Naive thymus-derived CD4-positive, alpha-beta T cell (primary cell): ENCODE measurements around the gene ARHGEF26. TPM values are rescaled to one million over a fixed set of nuclear protein-coding genes. Genes with fewer than 3 reads are reported as not detected.

Source experiments
- ATAC-seq: fragments of 150-1000 bp; cut with Tn5 transposase; 2 replicates; pipeline ENCODE4 v1.10.0; 2021; ENCODE audit warnings: mild to moderate bottlenecking, moderate library complexity
- CTCF ChIA-PET: fragments of 350-600 bp; sonication (Branson Sonifier 250); formaldehyde crosslinking; loops from one replicate; lab custom pipeline; 2021; ENCODE audit warnings: antibody characterized with exemption; lab: Charles Lee
- POLR2A ChIA-PET: fragments of 350-600 bp; sonication (Branson Sonifier 250); formaldehyde crosslinking; loops from one replicate; lab custom pipeline; 2021; ENCODE audit warnings: antibody characterized with exemption, inconsistent platforms; lab: Charles Lee
- DNase-seq, 9 donors: peaks; one replicate each; pipeline versions ENCODE4 v3.0.0 to v3.0.0-alpha.2; 2020 to 2022; ENCODE audit warnings: mixed read lengths in 1 of 9
- H3K27ac ChIP-seq: one replicate; pipeline ENCODE4 v1.7.0; 2013; ENCODE audit warnings: mild to moderate bottlenecking, low read depth, low read length, moderate library complexity
- H3K27me3 ChIP-seq, 2 donors: one replicate each; pipeline ENCODE4 v1.7.0; 2013; ENCODE audit warnings: low read length in 2 of 2, mild to moderate bottlenecking in 2 of 2, moderate library complexity in 2 of 2; ENCODE audit not compliant: control insufficient read depth in 2 of 2, insufficient read depth in 2 of 2
- H3K36me3 ChIP-seq, 3 experiments: 1 replicate in 2 of 3; 2 replicates in 1 of 3; pipeline ENCODE4 v1.7.0; 2013; ENCODE audit warnings: low read length in 3 of 3, mild to moderate bottlenecking in 3 of 3, moderate library complexity in 1 of 3; ENCODE audit not compliant: insufficient read depth in 3 of 3, control insufficient read depth in 2 of 3
- H3K4me1 ChIP-seq, 2 donors: one replicate each; pipeline ENCODE4 v1.7.0; 2013; ENCODE audit warnings: low read length in 2 of 2, mild to moderate bottlenecking in 2 of 2, moderate library complexity in 1 of 2; ENCODE audit not compliant: control insufficient read depth in 2 of 2, insufficient read depth in 2 of 2
- H3K4me3 ChIP-seq: 2 replicates; pipeline ENCODE4 v1.7.0; 2013; ENCODE audit warnings: mild to moderate bottlenecking, low read length
- H3K9me3 ChIP-seq, 3 experiments: 1 replicate in 2 of 3; 2 replicates in 1 of 3; pipeline ENCODE4 v1.7.0; 2013; ENCODE audit warnings: low read length in 3 of 3; ENCODE audit not compliant: control insufficient read depth in 2 of 3
- H3K27ac Mint-ChIP-seq, 9 donors: one replicate each; pipeline ENCODE4 v1.8.0; 2020 to 2022; ENCODE audit warnings: mixed read lengths in 9 of 9, mild to moderate bottlenecking in 8 of 9, moderate library complexity in 5 of 9, inconsistent platforms in 2 of 9
- H3K27me3 Mint-ChIP-seq, 5 donors: one replicate each; pipeline ENCODE4 v1.8.0; 2021 to 2022; ENCODE audit warnings: mixed read lengths in 5 of 5, mild to moderate bottlenecking in 1 of 5
- H3K36me3 Mint-ChIP-seq, 5 donors: one replicate each; pipeline ENCODE4 v1.8.0; 2020 to 2022; ENCODE audit warnings: mixed read lengths in 5 of 5, mild to moderate bottlenecking in 3 of 5, inconsistent platforms in 1 of 5
- H3K4me1 Mint-ChIP-seq, 7 donors: one replicate each; pipeline ENCODE4 v1.8.0; 2020 to 2022; ENCODE audit warnings: mixed read lengths in 7 of 7, mild to moderate bottlenecking in 3 of 7, inconsistent platforms in 1 of 7
- H3K4me3 Mint-ChIP-seq, 10 donors: one replicate each; pipeline ENCODE4 v1.8.0; 2020 to 2022; ENCODE audit warnings: mild to moderate bottlenecking in 10 of 10, mixed read lengths in 10 of 10, moderate library complexity in 6 of 10, inconsistent platforms in 2 of 10
- H3K9me3 Mint-ChIP-seq, 11 donors: one replicate each; pipeline ENCODE4 v1.8.0; 2020 to 2022; ENCODE audit warnings: mixed read lengths in 11 of 11, mild to moderate bottlenecking in 4 of 11, inconsistent platforms in 1 of 11, moderate library complexity in 1 of 11
- intact Hi-C, 2 donors: fragments of 100-400 bp; cut with micrococcal nuclease; formaldehyde crosslinking; loops; one replicate each; pipeline ENCODE4 v1.15.1; 2023
- polyA plus RNA-seq, 2 donors: library from polyadenylated mRNA; unstranded; fragments of 300-500 nt; fragmentation: Illumina TruSeq; gene quantifications; one replicate each; pipeline ENCODE4 v1.2.3, GENCODE V29; 2021
- total RNA-seq, 6 experiments: library from RNA in 5 of 6; stranded (reverse) in 5 of 6; gene quantifications; 1 replicate in 5 of 6; 2 replicates in 1 of 6; pipeline ENCODE4 v1.2.3 and lab custom pipeline; 2021 to 2026

ARHGEF26 gene
- total and polyA plus RNA-seq, 7 experiments from 2014 or later = 0.08 to 0.35 (median 0.12) TPM; not detected in 3

- Mint-ChIP-seq H3K27me3 (peaks cover 23 to 38% (median 34%) of the 10 kb centered on the region in 5 donors), H3K27ac (no peak overlapping the region), H3K9me3 (peaks cover 0 to 5% (median 0%) of the 10 kb centered on the region in 11 donors), H3K4me3 (no peak overlapping the region), H3K4me1 (peaks cover 0 to under 1% (median 0%) of the 10 kb centered on the region in 7 donors), H3K36me3 (no peaks in the 10 kb centered on the region)
- ATAC-seq = no peak
- H3K36me3 ChIP-seq = no peaks in the 10 kb centered on the region
- no peaks in the 10 kb centered on the region for H3K9me3 ChIP-seq
- no peaks in the 10 kb centered on the region for H3K4me1 ChIP-seq
- no peak for DNase-seq
- H3K4me3 ChIP-seq = no peak overlapping the region
- POLR2A ChIA-PET = no interaction called here
- intact Hi-C loops = no loop called here
- no peak overlapping the region for H3K27ac ChIP-seq
- CTCF ChIA-PET = no interaction called here
- no peaks in the 10 kb centered on the region for H3K27me3 ChIP-seq
Observed at GRCh38 chr3:154113609-154114008, 7.6 kb upstream of the ARHGEF26 start.

DNA sequence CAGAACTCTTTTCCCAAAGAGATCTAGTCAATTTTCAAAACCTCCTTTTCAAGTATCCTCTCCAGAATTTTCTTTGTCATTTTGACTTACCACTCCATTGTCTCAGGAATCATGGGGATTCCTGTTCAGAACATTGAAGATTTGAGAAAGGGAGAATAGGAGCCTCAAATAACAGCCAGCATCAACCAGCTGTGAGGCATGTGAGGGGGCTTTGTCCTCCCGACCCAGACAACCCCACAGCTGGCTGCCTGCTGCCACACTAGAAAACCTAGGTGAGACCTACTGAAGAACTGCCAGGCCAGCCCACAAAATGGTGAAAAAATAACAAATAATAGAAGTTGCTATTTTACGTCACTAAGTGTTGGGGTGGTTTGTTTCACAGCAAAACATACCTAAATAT is 5.9 kb upstream of the ARHGEF26 start:
- Mint-ChIP-seq H3K27me3 (peaks cover 39 to 52% (median 49%) of the 10 kb centered on the region in 5 donors), H3K4me1 (peaks cover 0 to 4% (median 1%) of the 10 kb centered on the region in 7 donors), H3K27ac (no peak overlapping the region), H3K4me3 (no peak overlapping the region), H3K9me3 (peaks cover 0 to 5% (median 0%) of the 10 kb centered on the region in 11 donors), H3K36me3 (no peaks in the 10 kb centered on the region)
- DNase-seq (no peak), ATAC-seq (no peak)
- Histone ChIP-seq H3K36me3 (no peaks in the 10 kb centered on the region), H3K27me3 (no peaks in the 10 kb centered on the region), H3K4me3 (no peak overlapping the region), H3K27ac (no peak overlapping the region), H3K4me1 (no peaks in the 10 kb centered on the region), H3K9me3 (no peaks in the 10 kb centered on the region)
- intact Hi-C loops = no loop called here
- ChIA-PET CTCF (no interaction called here), POLR2A (no interaction called here)

- peaks cover 0 to 3% (median 0%) of the 10 kb centered on the region in 5 donors for H3K36me3 Mint-ChIP-seq
- peaks cover 57 to 72% (median 63%) of the 10 kb centered on the region in 5 donors for H3K27me3 Mint-ChIP-seq
- peak overlapping the region in 7 of 10 donors; percentile 10 to 78 (median 50) for H3K4me3 Mint-ChIP-seq
- Histone ChIP-seq H3K36me3 (no peaks in the 10 kb centered on the region), H3K27me3 (peaks cover 0 to 6% of the 10 kb centered on the region in 2 donors), H3K4me3 (no peak overlapping the region), H3K27ac (no peak overlapping the region), H3K9me3 (no peaks in the 10 kb centered on the region), H3K4me1 (no peaks in the 10 kb centered on the region)
- ChIA-PET CTCF (no interaction called here), POLR2A (no interaction called here)
- DNase-seq = no peak
- H3K4me1 Mint-ChIP-seq = peaks cover 11 to 24% (median 18%) of the 10 kb centered on the region in 7 donors
- no peak overlapping the region for H3K27ac Mint-ChIP-seq
- ATAC-seq = no peak
- intact Hi-C loops = loop anchor here (5.0 to 10.0 kb wide), 2 partner anchors 135 to 202 kb away; partner anchors contain the start of gene DHX36 (in 2 of the 2)
- H3K9me3 Mint-ChIP-seq = peaks cover 0 to 5% (median 0%) of the 10 kb centered on the region in 11 donors
Observed at GRCh38 chr3:154119951-154120350, 1.2 kb upstream of the ARHGEF26 start.

DNA sequence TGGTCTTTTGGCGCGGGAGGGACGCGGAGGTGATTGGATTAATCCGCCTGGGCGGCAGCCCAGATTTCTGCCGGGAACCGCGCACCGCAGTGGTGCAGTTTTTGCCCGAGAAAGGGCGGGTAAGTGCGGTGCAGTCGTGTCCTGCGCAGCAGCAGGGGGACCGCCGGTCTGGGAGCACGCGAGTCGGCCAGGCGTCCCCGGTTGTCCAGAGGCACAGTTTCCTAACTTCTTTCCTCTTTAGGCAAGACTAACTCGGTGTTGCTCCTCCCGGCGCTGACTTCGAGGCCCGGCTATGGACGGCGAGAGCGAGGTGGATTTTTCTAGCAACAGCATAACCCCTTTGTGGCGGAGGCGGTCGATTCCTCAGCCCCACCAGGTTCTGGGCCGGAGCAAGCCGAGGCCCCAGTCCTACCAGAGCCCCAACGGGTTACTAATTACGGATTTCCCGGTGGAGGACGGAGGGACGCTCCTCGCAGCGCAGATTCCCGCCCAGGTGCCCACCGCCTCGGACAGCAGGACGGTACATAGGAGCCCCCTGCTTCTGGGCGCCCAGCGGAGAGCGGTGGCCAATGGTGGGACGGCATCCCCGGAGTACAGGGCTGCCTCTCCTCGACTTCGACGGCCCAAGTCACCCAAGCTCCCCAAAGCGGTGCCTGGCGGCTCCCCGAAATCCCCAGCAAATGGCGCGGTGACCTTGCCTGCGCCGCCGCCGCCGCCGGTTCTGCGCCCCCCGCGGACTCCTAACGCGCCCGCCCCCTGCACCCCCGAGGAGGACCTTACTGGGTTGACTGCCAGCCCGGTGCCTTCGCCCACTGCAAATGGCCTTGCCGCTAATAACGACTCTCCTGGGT is 736 bp downstream of the ARHGEF26 start:
- Mint-ChIP-seq H3K36me3 (peaks cover 0 to 3% (median 0%) of the 10 kb centered on the region in 5 donors), H3K4me3 (peak overlapping the region; percentile 68 to 91 (median 82)), H3K9me3 (peaks cover 0 to 5% (median 0%) of the 10 kb centered on the region in 11 donors), H3K27me3 (peaks cover 56 to 85% (median 70%) of the 10 kb centered on the region in 5 donors), H3K27ac (no peak overlapping the region), H3K4me1 (peaks cover 11 to 24% (median 18%) of the 10 kb centered on the region in 7 donors)
- Histone ChIP-seq H3K4me3 (peak overlapping the region; percentile 57), H3K36me3 (no peaks in the 10 kb centered on the region), H3K4me1 (no peaks in the 10 kb centered on the region), H3K27ac (no peak overlapping the region), H3K9me3 (no peaks in the 10 kb centered on the region), H3K27me3 (peaks cover 0 to 6% of the 10 kb centered on the region in 2 donors)
- intact Hi-C loops = loop anchor here (1.0 to 10.0 kb wide), 3 partner anchors 133 to 960 kb away; partner anchors contain the start of genes DHX36 (in 2 of the 2) and RAP2B (in 1 of the 2)
- ATAC-seq (peak; percentile 40), DNase-seq (peak in 5 of 9 donors; percentile 6 to 26 (median 16))
- CTCF ChIA-PET = no interaction called here
- POLR2A ChIA-PET = interaction anchor here (0.8 kb wide), 1 partner anchor 9 kb away, joined by 3 read pairs; no protein-coding TSS in a partner anchor

DNA sequence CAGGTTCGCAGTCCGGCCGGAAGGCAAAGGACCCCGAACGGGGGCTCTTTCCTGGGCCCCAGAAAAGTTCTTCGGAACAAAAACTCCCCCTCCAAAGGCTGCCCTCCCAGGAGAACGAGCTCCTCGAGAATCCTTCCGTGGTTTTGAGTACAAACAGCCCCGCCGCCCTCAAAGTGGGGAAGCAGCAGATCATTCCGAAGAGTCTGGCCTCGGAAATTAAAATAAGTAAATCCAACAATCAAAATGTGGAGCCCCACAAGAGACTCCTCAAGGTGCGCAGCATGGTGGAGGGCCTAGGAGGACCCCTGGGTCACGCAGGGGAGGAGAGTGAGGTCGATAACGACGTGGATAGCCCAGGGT is 1.3 kb downstream of the ARHGEF26 start:
- peaks cover 52 to 79% (median 64%) of the 10 kb centered on the region in 5 donors for H3K27me3 Mint-ChIP-seq
- H3K36me3 Mint-ChIP-seq = peaks cover 0 to 3% (median 0%) of the 10 kb centered on the region in 5 donors
- H3K4me1 Mint-ChIP-seq = peaks cover 11 to 24% (median 18%) of the 10 kb centered on the region in 7 donors
- H3K4me3 Mint-ChIP-seq = peak overlapping the region; percentile 23 to 91 (median 74)
- intact Hi-C loops = loop anchor here (5.0 to 10.0 kb wide), 2 partner anchors 132 to 200 kb away; partner anchors contain the start of gene DHX36 (in 2 of the 2)
- ChIA-PET CTCF (no interaction called here), POLR2A (no interaction called here)
- Histone ChIP-seq H3K36me3 (no peaks in the 10 kb centered on the region), H3K27me3 (peaks cover 0 to 6% of the 10 kb centered on the region in 2 donors), H3K27ac (no peak overlapping the region), H3K4me1 (no peaks in the 10 kb centered on the region), H3K4me3 (no peak overlapping the region), H3K9me3 (no peaks in the 10 kb centered on the region)
- DNase-seq = peak in 1 of 9 donors; percentile 6
- no peak overlapping the region for H3K27ac Mint-ChIP-seq
- peaks cover 0 to 4% (median 0%) of the 10 kb centered on the region in 11 donors for H3K9me3 Mint-ChIP-seq
- no peak for ATAC-seq

- peaks cover 0 to 6% of the 10 kb centered on the region in 2 donors for H3K27me3 ChIP-seq
- no peaks in the 10 kb centered on the region for H3K9me3 ChIP-seq
- H3K4me1 ChIP-seq = no peaks in the 10 kb centered on the region
- ChIA-PET CTCF (no interaction called here), POLR2A (no interaction called here)
- no peaks in the 10 kb centered on the region for H3K36me3 ChIP-seq
- H3K27me3 Mint-ChIP-seq = peaks cover 48 to 74% (median 60%) of the 10 kb centered on the region in 5 donors
- DNase-seq (peak in 1 of 9 donors; percentile 3), ATAC-seq (no peak)
- no peak overlapping the region for H3K27ac ChIP-seq
- H3K4me3 ChIP-seq = no peak overlapping the region
- intact Hi-C loops = loop anchor here (5.0 to 10.0 kb wide), 2 partner anchors 132 to 199 kb away; partner anchors contain the start of gene DHX36 (in 2 of the 2)
- peaks cover 11 to 24% (median 18%) of the 10 kb centered on the region in 7 donors for H3K4me1 Mint-ChIP-seq
- H3K9me3 Mint-ChIP-seq = peaks cover 0 to 2% (median 0%) of the 10 kb centered on the region in 11 donors
- no peak overlapping the region for H3K27ac Mint-ChIP-seq
- peak overlapping the region; percentile 23 to 91 (median 74) for H3K4me3 Mint-ChIP-seq
- H3K36me3 Mint-ChIP-seq = peaks cover 0 to 3% (median 0%) of the 10 kb centered on the region in 5 donors
Observed at GRCh38 chr3:154122912-154123559, 1.8 kb downstream of the ARHGEF26 start.
